IMR-90 (cell line): ENCODE results near the gene MMS19. TPM values are rescaled to one million over a fixed set of nuclear protein-coding genes. Genes with fewer than 3 reads are reported as not detected.

ENCODE experiments used
- ATAC-seq: fragments of 200-7000 bp; cut with Tn5 transposase; 2 replicates; pipeline ENCODE4 v1.9.1; 2020; ENCODE audit warnings: low read depth, mild to moderate bottlenecking, moderate library complexity
- BruUV-seq: library from RNA; stranded (reverse); fragments of 400-500 nt; replicated peaks from 2 replicates; lab custom pipeline; 2021; lab: Mats Ljungman, UMichigan
- CTCF ChIA-PET: fragments of 300-600 bp; formaldehyde crosslinking; extraction: SDS; loops from one replicate; lab custom pipeline; 2021; ENCODE audit warnings: antibody characterized with exemption; lab: Yijun Ruan, JAX
- POLR2A ChIA-PET: fragments of 300-600 bp; sonication (Branson Sonifier 250); formaldehyde crosslinking; loops from one replicate; lab custom pipeline; 2022; ENCODE audit warnings: antibody characterized with exemption; ENCODE audit not compliant: unreplicated experiment; lab: Charles Lee
- DNase-seq: peaks from one replicate; pipeline ENCODE4 v3.0.0; 2013
- H2AFZ ChIP-seq: replicated peaks from 2 replicates; pipeline ENCODE3; 2013; ENCODE audit warnings: low read length, mild to moderate bottlenecking; ENCODE audit not compliant: poor library complexity
- H2AK5ac ChIP-seq: 2 replicates; pipeline ENCODE4 v1.6.1; 2013; ENCODE audit warnings: low read depth, low read length, inconsistent platforms
- H2AK9ac ChIP-seq: replicated peaks from 2 replicates; pipeline ENCODE3; 2013; ENCODE audit warnings: mild to moderate bottlenecking, low read depth, low read length, moderate library complexity; ENCODE audit not compliant: poor library complexity
- H2BK120ac ChIP-seq: 2 replicates; pipeline ENCODE4 v1.6.1; 2013; ENCODE audit warnings: low read depth, low read length, inconsistent platforms
- H2BK15ac ChIP-seq: 3 replicates; pipeline ENCODE4 v1.6.1; 2013; ENCODE audit warnings: low read depth, low read length, inconsistent platforms
- H2BK20ac ChIP-seq: 2 replicates; pipeline ENCODE4 v1.6.1; 2013; ENCODE audit warnings: low read depth, mild to moderate bottlenecking, inconsistent platforms, low read length, moderate library complexity
- H2BK5ac ChIP-seq: 2 replicates; pipeline ENCODE4 v1.6.1; 2013; ENCODE audit warnings: mild to moderate bottlenecking, low read depth, low read length, inconsistent platforms; ENCODE audit not compliant: poor library complexity, severe bottlenecking
- H3K14ac ChIP-seq: replicated peaks from 2 replicates; pipeline ENCODE4 v1.6.1; 2013; ENCODE audit warnings: low read depth, low read length, inconsistent platforms
- H3K18ac ChIP-seq: 2 replicates; pipeline ENCODE4 v1.6.1; 2013; ENCODE audit warnings: low read depth, low read length, control low read depth
- H3K23ac ChIP-seq: 2 replicates; pipeline ENCODE4 v1.6.1; 2013; ENCODE audit warnings: low read depth, low read length, inconsistent platforms
- H3K27ac ChIP-seq: 2 replicates; pipeline ENCODE4 v1.5.1; 2013; ENCODE audit warnings: mild to moderate bottlenecking, control low read depth, low read length; ENCODE audit not compliant: insufficient read depth
- H3K27me3 ChIP-seq: 2 replicates; pipeline ENCODE4 v1.6.1; 2013; ENCODE audit warnings: low read length; ENCODE audit not compliant: control insufficient read depth, insufficient read depth
- H3K36me3 ChIP-seq: 2 replicates; pipeline ENCODE4 v1.6.1; 2013; ENCODE audit warnings: low read length, mixed read lengths; ENCODE audit not compliant: control insufficient read depth, insufficient read depth
- H3K4ac ChIP-seq: 2 replicates; pipeline ENCODE4 v1.6.1; 2013; ENCODE audit warnings: low read depth, low read length, inconsistent platforms
- H3K4me1 ChIP-seq: 2 replicates; pipeline ENCODE4 v1.6.1; 2013; ENCODE audit warnings: low read length, mixed read lengths; ENCODE audit not compliant: control insufficient read depth, insufficient read depth
- H3K4me2 ChIP-seq: 2 replicates; pipeline ENCODE4 v1.6.1; 2013; ENCODE audit warnings: low read depth, mild to moderate bottlenecking, control low read depth, low read length, moderate library complexity
- H3K4me3 ChIP-seq: 2 replicates; pipeline ENCODE4 v1.5.1; 2013; ENCODE audit warnings: low read depth, mild to moderate bottlenecking, control low read depth, low read length, moderate library complexity; ENCODE audit not compliant: insufficient read depth
- H3K56ac ChIP-seq: 2 replicates; pipeline ENCODE4 v1.6.1; 2013; ENCODE audit warnings: low read length, inconsistent platforms; ENCODE audit not compliant: insufficient read depth; ENCODE audit errors: extremely low read depth
- H3K79me1 ChIP-seq, 2 experiments: 2 replicates each; pipeline ENCODE4 v1.6.1; 2013; ENCODE audit warnings: low read length in 2 of 2, inconsistent platforms in 1 of 2, low read depth in 1 of 2
- H3K9ac ChIP-seq: 2 replicates; pipeline ENCODE4 v1.6.1; 2013; ENCODE audit warnings: low read depth, low read length, control low read depth
- H3K9me1 ChIP-seq: 2 replicates; pipeline ENCODE4 v1.6.1; 2013; ENCODE audit warnings: low read length, inconsistent platforms; ENCODE audit not compliant: insufficient read depth
- H3K9me3 ChIP-seq: 2 replicates; pipeline ENCODE4 v1.6.1; 2013; ENCODE audit warnings: low read length; ENCODE audit not compliant: control insufficient read depth, insufficient read depth
- H4K20me1 ChIP-seq: 2 replicates; pipeline ENCODE4 v1.6.1; 2013; ENCODE audit warnings: low read length, inconsistent platforms; ENCODE audit not compliant: insufficient read depth
- H4K5ac ChIP-seq: 2 replicates; pipeline ENCODE4 v1.6.1; 2013; ENCODE audit warnings: mild to moderate bottlenecking, low read depth, low read length, control low read depth
- H4K8ac ChIP-seq, 2 experiments: 2 replicates each; pipeline ENCODE4 v1.6.1; 2013; ENCODE audit warnings: low read depth in 2 of 2, low read length in 2 of 2, control low read depth in 1 of 2, inconsistent platforms in 1 of 2
- H4K91ac ChIP-seq: 2 replicates; pipeline ENCODE4 v1.6.1; 2013; ENCODE audit warnings: low read depth, low read length, inconsistent platforms; ENCODE audit not compliant: insufficient read depth
- BHLHE40 ChIP-seq: fragments of 150-350 bp; IDR thresholded peaks from 2 replicates; pipeline ENCODE4 v1.6.1; 2016; ENCODE audit warnings: mild to moderate bottlenecking, low read depth, low read length
- CHD1 ChIP-seq: IDR thresholded peaks from 2 replicates; pipeline ENCODE4 v1.6.1; 2012; ENCODE audit warnings: low read depth, low read length, improper control_type of control experiment
- MAZ ChIP-seq: IDR thresholded peaks from 2 replicates; pipeline ENCODE4 v1.6.1; 2012; ENCODE audit warnings: low read depth, mild to moderate bottlenecking, low read length, improper control_type of control experiment, moderate library complexity, borderline replicate concordance
- MXI1 ChIP-seq: IDR thresholded peaks from 2 replicates; pipeline ENCODE4 v1.6.1; 2012; ENCODE audit warnings: low read depth, mild to moderate bottlenecking, low read length, moderate library complexity, borderline replicate concordance
- POLR2A ChIP-seq: IDR thresholded peaks from 2 replicates; pipeline ENCODE4 v1.6.1; 2012; ENCODE audit warnings: mild to moderate bottlenecking, low read depth, low read length
- RAD21 ChIP-seq: IDR thresholded peaks from 2 replicates; pipeline ENCODE4 v1.6.1; 2012; ENCODE audit warnings: low read length, improper control_type of control experiment
- WGBS, 2 experiments: methylation state at CpG; one replicate each; pipeline versions ENCODE4 v1.1.5 to v1.1.7; 2013; ENCODE audit warnings: missing lambda C conversion rate in 2 of 2; ENCODE audit not compliant: insufficient read length in 1 of 2; ENCODE audit errors: extremely low coverage in 2 of 2; 5-methylcytosine and 5-hydroxymethylcytosine counted together
- dilution Hi-C: fragments of 300-500 bp; cut with HindIII; formaldehyde crosslinking; loops from one replicate; pipeline ENCODE4 v1.14.3; 2018; ENCODE audit warnings: low sequenced_read_pairs; ENCODE audit not compliant: unreplicated experiment
- in situ Hi-C: fragments of 300-500 bp; cut with MboI; formaldehyde crosslinking; loops from 3 replicates; pipeline ENCODE4 v1.14.3; 2019; ENCODE audit warnings: low sequenced_read_pairs, inconsistent platforms, mixed read lengths
- intact Hi-C: fragments of 100-400 bp; cut with micrococcal nuclease; formaldehyde crosslinking; loops from 2 replicates; pipeline ENCODE4 v1.10.0; 2022
- polyA plus RNA-seq, 3 experiments: library from polyadenylated mRNA; depleted of rRNA; stranded (reverse); fragments of >200 nt; gene quantifications; 2 replicates each; pipeline ENCODE4 v1.2.3, GENCODE V29; 2012; ENCODE audit warnings: low replicate concordance in 1 of 3
- total RNA-seq: library from RNA; depleted of rRNA; stranded (reverse); fragments of >200 nt; gene quantifications from 2 replicates; pipeline ENCODE4 v1.2.3, GENCODE V29; 2012
- TF ChIP-seq, protein P1 (sequence below): fragments of 150-350 bp; IDR thresholded peaks from 2 replicates; pipeline ENCODE4 v1.6.1; 2016; ENCODE audit warnings: low read depth, mild to moderate bottlenecking, low read length, moderate library complexity, borderline replicate concordance

The MMS19 gene
- total and polyA plus RNA-seq, 2 of the 4 experiments (the other 2 are of a cell fraction), result 70.1 to 72.7 TPM

DNA sequence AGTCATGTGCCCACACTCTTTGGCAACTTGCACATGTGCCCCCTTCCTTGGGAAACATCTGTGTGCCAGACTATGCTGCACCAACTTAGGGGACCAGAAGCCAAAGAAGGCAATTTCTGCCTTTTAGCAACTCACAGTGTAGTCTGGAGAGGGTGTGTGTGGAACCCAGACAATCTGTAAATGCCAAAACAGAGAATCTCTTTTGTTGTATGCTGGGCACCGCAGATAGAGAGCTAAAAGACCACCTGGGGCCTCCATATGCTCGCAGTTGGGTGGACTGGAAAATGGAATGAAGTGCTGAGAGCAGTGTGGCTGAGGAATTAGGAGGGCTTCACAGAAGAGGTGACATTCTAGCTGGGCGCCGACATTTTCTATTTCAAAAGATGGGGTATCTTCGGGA lies 26.9 kb upstream of the MMS19 start:
- no peak for ATAC-seq
- 100% methylated on average over 1 of the region's 5 CpGs; no CpG with 5 or more reads in 1 of the 2 experiments for WGBS, 2 experiments
- Histone ChIP-seq H3K4me2 (no peak overlapping the region), H4K8ac (no peak overlapping the region), H3K56ac (no peak overlapping the region), H2AK5ac (no peak overlapping the region), H3K9me3 (no peaks in the 10 kb centered on the region), H3K9me1 (peaks cover 12% of the 10 kb centered on the region), H3K14ac (no peak overlapping the region), H3K23ac (no peak overlapping the region), H3K18ac (no peak overlapping the region), H3K27ac (no peak overlapping the region), H4K20me1 (peaks cover 63% of the 10 kb centered on the region), H2BK120ac (no peak overlapping the region), H3K27me3 (no peaks in the 10 kb centered on the region), H2BK15ac (no peak overlapping the region), H3K9ac (no peak overlapping the region), H4K5ac (no peak overlapping the region), H3K79me1 (peaks cover 30 to 64% of the 10 kb centered on the region in 2 experiments), H2AFZ (no peak overlapping the region), H3K36me3 (peaks cover 2% of the 10 kb centered on the region; the same call in 1 of the 2 replicates), H4K91ac (no peak overlapping the region), H3K4ac (no peak overlapping the region), H2AK9ac (no peak overlapping the region), H2BK20ac (no peak overlapping the region), H3K4me1 (no peaks in the 10 kb centered on the region), H2BK5ac (no peak overlapping the region), H3K4me3 (no peak overlapping the region)
- in situ Hi-C loops (no loop called here), dilution Hi-C loops (no loop called here), intact Hi-C loops (no loop called here)
- no TSS peak for BruUV-seq
- CTCF ChIA-PET, result no interaction called here
- POLR2A ChIA-PET, result no interaction called here
- TF ChIP-seq CHD1, result no peak
- no peak for TF ChIP-seq MAZ
- no peak for TF ChIP-seq MXI1
- no peak for TF ChIP-seq RAD21
- TF ChIP-seq, protein P1, sequence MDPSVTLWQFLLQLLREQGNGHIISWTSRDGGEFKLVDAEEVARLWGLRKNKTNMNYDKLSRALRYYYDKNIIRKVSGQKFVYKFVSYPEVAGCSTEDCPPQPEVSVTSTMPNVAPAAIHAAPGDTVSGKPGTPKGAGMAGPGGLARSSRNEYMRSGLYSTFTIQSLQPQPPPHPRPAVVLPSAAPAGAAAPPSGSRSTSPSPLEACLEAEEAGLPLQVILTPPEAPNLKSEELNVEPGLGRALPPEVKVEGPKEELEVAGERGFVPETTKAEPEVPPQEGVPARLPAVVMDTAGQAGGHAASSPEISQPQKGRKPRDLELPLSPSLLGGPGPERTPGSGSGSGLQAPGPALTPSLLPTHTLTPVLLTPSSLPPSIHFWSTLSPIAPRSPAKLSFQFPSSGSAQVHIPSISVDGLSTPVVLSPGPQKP, result no peak
- no peak for TF ChIP-seq BHLHE40
- no peak for TF ChIP-seq POLR2A
- DNase-seq, result no peak
